Measurements from ENCODE around the gene RNU6-1. TPM values are rescaled to one million over a fixed set of nuclear protein-coding genes. Genes with fewer than 3 reads are reported as not detected.
A peak's percentile ranks its signal among the peaks of the same experiment; 100 is the strongest.

Gene RNU6-1
- total RNA-seq, 1 donor from 2014 or later: not detected

- no peaks in the 10 kb centered on the region for H3K36me3 Mint-ChIP-seq
- peaks cover 83% of the 10 kb centered on the region for H3K27me3 Mint-ChIP-seq
- TF ChIP-seq, protein P1, sequence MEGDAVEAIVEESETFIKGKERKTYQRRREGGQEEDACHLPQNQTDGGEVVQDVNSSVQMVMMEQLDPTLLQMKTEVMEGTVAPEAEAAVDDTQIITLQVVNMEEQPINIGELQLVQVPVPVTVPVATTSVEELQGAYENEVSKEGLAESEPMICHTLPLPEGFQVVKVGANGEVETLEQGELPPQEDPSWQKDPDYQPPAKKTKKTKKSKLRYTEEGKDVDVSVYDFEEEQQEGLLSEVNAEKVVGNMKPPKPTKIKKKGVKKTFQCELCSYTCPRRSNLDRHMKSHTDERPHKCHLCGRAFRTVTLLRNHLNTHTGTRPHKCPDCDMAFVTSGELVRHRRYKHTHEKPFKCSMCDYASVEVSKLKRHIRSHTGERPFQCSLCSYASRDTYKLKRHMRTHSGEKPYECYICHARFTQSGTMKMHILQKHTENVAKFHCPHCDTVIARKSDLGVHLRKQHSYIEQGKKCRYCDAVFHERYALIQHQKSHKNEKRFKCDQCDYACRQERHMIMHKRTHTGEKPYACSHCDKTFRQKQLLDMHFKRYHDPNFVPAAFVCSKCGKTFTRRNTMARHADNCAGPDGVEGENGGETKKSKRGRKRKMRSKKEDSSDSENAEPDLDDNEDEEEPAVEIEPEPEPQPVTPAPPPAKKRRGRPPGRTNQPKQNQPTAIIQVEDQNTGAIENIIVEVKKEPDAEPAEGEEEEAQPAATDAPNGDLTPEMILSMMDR (conservative IDR thresholded peaks at IDR 0.05): peak; percentile 61
- no peak overlapping the region for H3K27ac Mint-ChIP-seq
- peaks cover 15% of the 10 kb centered on the region for H3K4me1 Mint-ChIP-seq (ENCODE audit: unreplicated experiment)
- no peak for DNase-seq (ENCODE audit: extremely low spot score, unreplicated experiment)
- H3K9me3 Mint-ChIP-seq: no peaks in the 10 kb centered on the region
- peak overlapping the region; percentile 44 for H3K4me3 Mint-ChIP-seq
These were observed 7.8 kb downstream of the RNU6-1 start for GRCh38 chr15:67832031-67832551.

GRCh38 chr15:67831363-67831762 is 8.5 kb downstream of the RNU6-1 start:
- H3K4me3 Mint-ChIP-seq: peak overlapping the region; percentile 25

GRCh38 chr15:67829647-67830504 is 10.0 kb downstream of the RNU6-1 start:
- TF ChIP-seq, protein P1 (conservative IDR thresholded peaks at IDR 0.05): no peak
- DNase-seq (ENCODE audit: extremely low spot score, unreplicated experiment): no peak
- peak overlapping the region; percentile 34 for H3K4me3 Mint-ChIP-seq
- H3K27me3 Mint-ChIP-seq: peaks cover 82% of the 10 kb centered on the region
- no peaks in the 10 kb centered on the region for H3K36me3 Mint-ChIP-seq
- H3K4me1 Mint-ChIP-seq (ENCODE audit: unreplicated experiment): peaks cover 22% of the 10 kb centered on the region
- H3K9me3 Mint-ChIP-seq: no peaks in the 10 kb centered on the region
- H3K27ac Mint-ChIP-seq: no peak overlapping the region

More at GRCh38 chr15:67831363-67831762, 8.5 kb downstream of the RNU6-1 start:
- no peaks in the 10 kb centered on the region for H3K36me3 Mint-ChIP-seq
- peaks cover 16% of the 10 kb centered on the region for H3K4me1 Mint-ChIP-seq (ENCODE audit: unreplicated experiment)
- H3K27ac Mint-ChIP-seq: no peak overlapping the region
- TF ChIP-seq, protein P1 (conservative IDR thresholded peaks at IDR 0.05): no peak
- H3K9me3 Mint-ChIP-seq: no peaks in the 10 kb centered on the region
- H3K27me3 Mint-ChIP-seq: peaks cover 82% of the 10 kb centered on the region
- no peak for DNase-seq (ENCODE audit: extremely low spot score, unreplicated experiment)

DNA sequence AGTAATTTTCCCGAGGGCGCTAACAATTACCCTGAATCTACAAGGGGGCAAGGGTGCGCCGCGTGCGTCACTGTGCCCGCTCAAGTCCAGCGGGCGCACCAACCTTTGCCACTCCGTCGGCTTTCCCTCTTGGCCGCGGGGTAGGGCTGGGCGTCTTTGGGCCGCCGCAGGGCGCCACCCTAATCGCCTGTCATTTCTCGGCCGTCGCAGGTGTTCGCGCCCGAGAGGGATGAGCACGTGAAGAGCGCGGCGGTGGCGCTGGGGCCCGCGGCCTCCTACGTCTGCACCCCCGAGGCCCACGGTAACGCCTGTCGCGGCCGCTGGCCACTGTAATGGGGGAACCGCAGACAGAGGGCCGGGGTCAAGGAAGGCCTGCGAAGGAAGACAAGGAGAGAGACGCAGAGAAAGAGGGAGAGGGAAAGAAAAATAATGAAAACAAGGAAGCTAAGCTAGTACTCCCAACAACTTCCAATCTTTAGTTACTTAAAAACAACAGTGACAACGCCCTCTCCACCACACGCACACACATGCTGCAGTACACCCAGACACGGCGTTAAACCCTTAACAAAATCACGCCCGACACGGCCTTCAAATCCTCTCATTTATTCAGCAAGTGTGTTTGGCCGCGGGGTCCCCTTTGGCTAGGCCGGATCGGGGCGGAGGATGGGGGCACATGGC is 10.7 kb downstream of the RNU6-1 start:
- Mint-ChIP-seq H3K4me1 (ENCODE audit: unreplicated experiment) (peaks cover 21% of the 10 kb centered on the region), H3K36me3 (no peaks in the 10 kb centered on the region), H3K27me3 (peaks cover 82% of the 10 kb centered on the region), H3K27ac (no peak overlapping the region), H3K4me3 (peak overlapping the region; percentile 78), H3K9me3 (no peaks in the 10 kb centered on the region)
- DNase-seq (ENCODE audit: extremely low spot score, unreplicated experiment): no peak
- TF ChIP-seq, protein P1 (conservative IDR thresholded peaks at IDR 0.05): no peak

- TF ChIP-seq, protein P1 (conservative IDR thresholded peaks at IDR 0.05): no peak
- no peaks in the 10 kb centered on the region for H3K36me3 Mint-ChIP-seq
- peaks cover 82% of the 10 kb centered on the region for H3K27me3 Mint-ChIP-seq
- H3K4me1 Mint-ChIP-seq (ENCODE audit: unreplicated experiment): peaks cover 25% of the 10 kb centered on the region
- peak overlapping the region; percentile 64 for H3K4me3 Mint-ChIP-seq
- H3K9me3 Mint-ChIP-seq: no peaks in the 10 kb centered on the region
- peak overlapping the region; percentile 21 for H3K27ac Mint-ChIP-seq
- no peak for DNase-seq (ENCODE audit: extremely low spot score, unreplicated experiment)
These were observed 11.4 kb downstream of the RNU6-1 start for GRCh38 chr15:67828278-67828968.

Measured in type B pancreatic cell (in vitro differentiated cells).